HG03175 (cell line): Measurements from ENCODE around the gene KCTD5.
"Not testable (repeated sequence)": the region's sequence is repeated elsewhere in the genome, so short reads cannot be mapped to it uniquely, and the experiment has no call there.

Experiments used
- ATAC-seq: cut with Tn5 transposase; IDR thresholded peaks from one replicate; pipeline ENCODE4 v1.9.1; 2021; ENCODE audit warnings: mild to moderate bottlenecking, moderate library complexity; ENCODE audit not compliant: unreplicated experiment

The KCTD5 gene

DNA sequence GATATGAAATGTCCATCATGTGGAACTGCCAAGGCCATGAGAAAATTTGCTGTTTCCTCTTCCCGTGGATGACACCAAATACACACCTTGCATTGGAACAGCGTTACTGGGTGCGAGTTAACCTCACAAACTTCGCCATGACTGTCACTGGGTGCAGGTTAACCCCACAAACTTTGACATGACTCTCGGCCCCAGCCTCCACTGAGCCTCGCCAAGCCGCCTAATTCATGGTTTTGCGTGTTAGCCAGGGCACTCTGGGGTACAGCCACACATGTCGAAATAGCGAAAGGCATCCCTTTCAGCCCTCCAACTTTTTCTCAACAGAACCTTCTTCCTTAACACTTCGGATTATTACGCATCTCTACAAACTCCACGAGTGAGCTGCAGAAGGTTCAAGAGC is 10.6 kb upstream of the KCTD5 start:
- ATAC-seq: no peak

GRCh38 chr16:2673066-2673999 is 9.0 kb upstream of the KCTD5 start:
- ATAC-seq: peak; percentile 90

DNA sequence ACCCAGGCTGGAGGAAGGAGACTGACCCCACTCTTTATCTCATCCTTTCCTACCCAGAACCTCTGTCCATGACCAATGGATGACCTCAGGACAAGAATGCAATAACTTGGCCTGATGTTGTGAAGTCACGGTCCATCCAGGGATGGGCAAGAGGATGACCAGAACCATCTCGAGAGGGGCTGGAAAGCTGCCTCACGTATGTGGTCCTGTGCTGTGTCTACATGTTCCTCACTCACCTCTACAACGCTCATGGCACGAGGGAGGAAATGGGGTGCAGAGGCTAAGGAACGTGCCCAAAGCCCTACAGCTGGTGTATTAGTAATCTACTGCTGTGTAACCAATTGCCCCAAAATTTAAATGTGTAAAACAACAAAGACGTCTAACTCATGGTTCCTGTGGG is 7.3 kb upstream of the KCTD5 start:
- ATAC-seq: no peak

DNA sequence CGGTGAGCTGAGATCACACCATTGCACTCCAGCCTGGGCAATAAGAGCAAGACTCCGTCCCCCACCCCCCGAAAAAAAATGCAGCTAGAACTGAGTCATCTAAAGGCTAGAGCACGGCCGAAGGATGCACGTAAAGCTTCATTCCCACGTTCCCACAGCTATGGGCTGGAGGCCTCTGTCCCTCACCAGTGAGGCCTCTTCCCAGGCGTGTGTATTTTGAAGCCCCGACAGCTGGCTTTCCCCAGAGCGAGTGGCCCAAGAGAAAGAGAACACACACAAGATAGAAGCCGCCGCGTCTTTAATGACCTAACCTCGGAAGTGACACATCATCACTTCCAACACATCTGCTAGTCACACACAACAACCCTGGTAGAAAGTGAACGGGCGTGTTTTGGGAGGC is 6.6 kb upstream of the KCTD5 start:
- no peak for ATAC-seq

DNA sequence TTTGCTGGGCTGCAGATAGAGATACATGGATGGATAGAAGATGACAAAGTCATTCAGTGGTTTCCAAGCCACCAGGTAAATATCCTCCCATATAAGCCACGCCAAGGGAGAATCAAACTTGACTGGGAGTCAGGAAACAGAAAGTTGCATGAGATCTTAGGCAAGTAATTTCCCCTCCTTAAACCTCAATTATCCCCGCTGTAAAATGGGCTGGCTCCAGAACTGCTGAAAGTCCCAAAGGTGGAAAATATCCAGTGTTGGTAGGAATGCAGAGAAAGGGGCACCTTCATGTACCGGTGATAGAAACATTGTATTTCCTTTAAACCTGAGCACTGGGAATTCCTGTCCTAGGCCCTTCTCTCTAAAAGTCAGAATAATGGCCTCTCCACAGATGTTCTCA is 5.4 kb upstream of the KCTD5 start:
- not testable (repeated sequence) for ATAC-seq

DNA sequence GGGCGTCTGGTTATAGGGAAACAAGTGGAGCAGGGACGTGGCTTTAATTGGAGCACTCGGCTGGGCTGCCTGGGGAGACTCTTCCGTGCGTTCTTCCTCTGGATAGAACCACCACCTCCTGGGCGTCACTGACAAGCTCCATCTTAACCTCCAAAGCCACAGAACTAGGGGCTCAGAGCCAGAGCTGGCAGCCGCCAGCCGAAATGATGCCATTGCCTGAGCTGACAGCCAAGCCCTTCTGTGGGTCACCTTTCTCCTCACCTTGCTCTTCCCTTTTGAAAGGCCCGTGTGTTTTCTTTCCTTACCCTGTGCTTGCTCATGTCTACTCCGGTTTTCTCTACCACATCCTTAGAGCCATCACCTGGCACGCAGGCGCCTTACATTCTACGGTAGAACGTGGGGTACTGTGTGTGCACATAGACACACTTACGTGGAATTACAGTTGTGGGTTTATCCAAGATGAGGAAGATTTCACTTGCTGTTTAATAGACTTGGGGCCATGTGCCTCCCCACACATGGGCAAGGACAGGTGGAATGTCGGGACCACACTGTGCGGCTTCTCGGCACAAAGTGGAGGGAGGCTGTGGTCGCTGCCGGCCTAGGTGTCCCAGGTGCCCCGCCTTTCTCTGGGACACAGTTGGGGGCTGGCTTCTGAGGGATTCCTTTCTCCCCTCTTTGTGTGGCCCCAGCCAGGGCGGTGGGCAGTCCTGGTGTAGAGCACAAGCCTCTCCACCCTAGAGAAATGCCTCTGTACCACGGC is 3.9 kb upstream of the KCTD5 start:
- not testable (repeated sequence) for ATAC-seq

- ATAC-seq: not testable (repeated sequence)
These were observed 2.4 kb upstream of the KCTD5 start for GRCh38 chr16:2679902-2680301.

GRCh38 chr16:2680360-2680759 is 2.0 kb upstream of the KCTD5 start:
- ATAC-seq: not testable (repeated sequence)

- not testable (repeated sequence) for ATAC-seq
These were observed 718 bp downstream of the KCTD5 start for GRCh38 chr16:2683041-2683440.

DNA sequence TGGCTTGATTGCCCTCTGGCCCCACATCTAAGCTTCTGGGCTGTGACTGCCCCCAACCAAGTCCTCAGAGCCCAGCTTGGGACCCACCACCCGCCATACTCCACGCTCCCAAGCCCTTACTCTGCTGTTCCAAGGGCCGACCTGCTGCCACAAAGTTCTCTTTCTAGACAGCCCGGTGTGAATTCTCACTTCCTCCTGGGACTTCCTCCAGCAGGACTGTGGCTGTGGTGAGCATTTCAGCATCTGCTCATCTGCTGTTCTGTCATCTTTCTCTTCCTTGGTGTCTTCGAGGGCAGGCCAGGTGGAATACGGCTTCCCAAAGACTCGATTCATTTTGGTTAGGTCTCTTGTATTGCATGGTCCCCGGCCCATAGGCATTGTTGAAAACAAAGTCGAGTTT is 3.8 kb downstream of the KCTD5 start:
- not testable (repeated sequence) for ATAC-seq

DNA sequence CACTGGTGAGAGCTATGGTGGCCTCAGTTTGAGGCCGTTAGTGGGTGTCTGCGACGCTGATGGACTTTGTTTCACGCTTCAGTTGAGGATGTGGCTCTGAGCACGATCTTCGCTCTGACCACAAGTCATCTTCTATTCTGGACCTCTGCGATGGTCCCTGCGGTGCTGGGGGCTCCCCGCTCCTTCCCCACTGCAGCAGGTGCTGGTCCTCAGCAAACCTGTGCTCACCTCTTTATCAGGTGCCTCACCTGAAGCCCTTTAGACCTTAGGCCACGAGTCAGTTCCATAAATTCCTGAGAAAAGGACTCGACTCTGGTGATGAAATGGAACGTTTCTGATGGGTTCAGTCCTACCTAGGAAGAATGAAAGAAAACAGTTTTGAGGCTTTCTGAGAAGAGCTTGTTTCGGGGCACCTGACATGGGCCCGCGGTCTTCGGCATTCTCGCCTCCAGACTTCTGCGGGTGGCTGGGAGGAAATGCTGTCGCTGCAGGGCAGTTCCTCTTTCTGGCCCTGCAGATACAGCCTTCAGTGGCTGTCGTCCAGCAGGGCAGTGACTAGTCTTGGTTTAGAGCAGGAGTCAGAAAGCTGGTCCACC is 4.7 kb downstream of the KCTD5 start:
- peak; percentile 42 for ATAC-seq

DNA sequence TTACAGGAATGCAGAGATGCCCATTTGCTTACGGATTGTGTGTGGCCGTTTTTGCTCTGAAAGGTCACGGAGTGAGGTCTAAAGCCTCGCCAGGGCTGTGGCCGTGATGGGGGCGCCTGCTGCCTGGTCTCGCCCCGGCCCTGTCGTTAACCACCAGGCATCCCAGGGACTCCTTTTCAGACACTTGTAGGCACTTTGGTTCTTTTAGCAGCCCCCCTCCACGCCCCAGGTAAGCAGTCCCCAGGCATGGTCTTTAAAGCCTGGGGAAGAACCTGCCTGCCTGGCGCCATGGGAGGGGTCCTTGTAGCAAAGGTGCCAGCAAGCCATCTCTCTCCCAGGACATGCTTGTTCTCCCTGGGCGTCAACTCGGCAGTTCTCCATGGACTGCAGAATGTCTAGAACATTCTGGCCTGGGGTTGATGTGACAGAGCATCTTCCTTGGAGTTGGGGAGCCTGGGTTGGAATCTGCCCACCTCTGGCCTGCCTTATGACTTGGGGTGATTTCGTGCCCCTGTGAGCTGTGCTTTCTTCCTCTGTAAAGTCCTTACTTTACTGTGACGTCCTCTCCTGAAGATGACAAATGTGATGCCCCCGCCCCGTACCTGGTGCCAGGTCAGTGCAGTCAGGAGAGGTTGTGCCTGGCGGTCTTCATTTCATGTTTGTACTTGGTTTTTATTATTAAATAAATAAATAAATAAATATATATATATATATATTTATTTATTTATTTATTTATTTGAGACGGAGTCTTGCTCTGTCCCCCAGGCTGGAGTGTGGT is 5.4 kb downstream of the KCTD5 start:
- ATAC-seq: peak; percentile 1

DNA sequence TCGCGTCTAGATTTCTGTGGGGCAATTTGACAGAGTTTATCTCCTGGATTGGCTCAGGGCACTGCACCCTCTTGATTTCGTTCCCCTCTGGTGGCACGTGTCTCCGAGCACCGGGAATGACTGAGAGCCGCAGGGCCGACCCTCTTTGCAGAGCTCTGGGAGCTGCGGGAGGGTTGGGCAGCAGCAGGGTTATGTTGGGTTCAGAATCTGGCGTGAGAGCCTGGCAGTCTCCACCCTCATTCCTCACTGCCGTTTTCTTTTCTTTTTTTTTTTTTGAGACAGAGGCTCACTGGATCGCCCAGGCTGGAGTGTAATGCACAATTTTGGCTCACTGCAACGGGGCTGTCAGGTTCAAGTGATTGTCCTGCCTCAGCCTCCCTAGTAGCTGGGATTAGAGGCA is 7.1 kb downstream of the KCTD5 start:
- not testable (repeated sequence) for ATAC-seq

DNA sequence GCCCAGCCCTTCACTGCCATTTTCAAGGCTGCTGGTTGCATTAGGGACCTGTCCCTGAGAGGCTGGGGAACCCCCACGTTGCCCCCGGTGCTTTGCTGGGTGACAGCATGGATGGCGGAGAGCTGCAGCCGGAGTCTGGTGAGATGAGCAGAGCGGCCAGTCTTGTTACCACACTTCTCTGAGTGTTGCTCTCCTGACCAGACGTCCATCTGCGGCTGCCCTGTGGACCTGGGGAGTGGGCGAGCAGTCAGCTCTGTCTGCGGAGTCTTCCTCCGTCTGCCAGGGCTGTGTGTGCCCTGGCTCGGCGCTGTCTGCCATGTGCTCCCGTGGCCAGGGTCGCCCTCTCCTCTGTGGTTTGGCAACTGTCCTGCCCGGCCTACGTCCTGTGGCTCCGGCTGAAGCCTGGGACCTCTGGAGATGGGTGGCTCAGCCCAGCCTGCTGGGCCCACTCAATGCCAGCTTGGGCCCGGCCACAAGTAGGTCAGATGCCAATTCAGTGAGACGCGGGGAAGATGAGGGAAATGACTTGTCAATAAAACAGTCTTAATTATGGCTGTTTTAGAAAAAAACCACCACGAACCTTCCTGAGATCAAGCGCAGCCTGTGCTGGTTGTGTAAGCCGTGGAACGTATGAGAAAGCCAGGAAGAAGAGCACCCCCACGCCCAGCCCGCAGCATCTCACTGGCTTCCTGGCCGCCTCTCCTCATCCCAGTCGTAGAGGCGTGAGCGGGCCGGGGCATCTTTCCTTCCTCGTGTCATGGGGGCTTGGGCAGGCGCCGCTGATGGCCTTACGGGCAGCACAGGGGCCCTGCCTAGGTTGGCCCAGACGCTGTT is 7.9 kb downstream of the KCTD5 start:
- no peak for ATAC-seq

GRCh38 chr16:2690852-2691251 is 8.5 kb downstream of the KCTD5 start:
- no peak for ATAC-seq

- ATAC-seq: no peak
These were observed 9.3 kb downstream of the KCTD5 start for GRCh38 chr16:2691491-2692248.

- no peak for ATAC-seq
These were observed 10.1 kb downstream of the KCTD5 start for GRCh38 chr16:2692251-2692947.

GRCh38 chr16:2692948-2693651 is 10.8 kb downstream of the KCTD5 start:
- ATAC-seq: no peak
